Cerebellar cortex (tissue), 1 donor: ENCODE data around the gene EEF1G.
"Not testable (repeated sequence)": the region's sequence is repeated elsewhere in the genome, so short reads cannot be mapped to it uniquely, and the experiment has no call there.

Experiments
- DNase-seq: peaks from one replicate; pipeline ENCODE4 v3.0.0-alpha.2; 2015; ENCODE audit warnings: low spot score

The EEF1G gene

GRCh38 chr11:62577046-62577714 is 3.5 kb upstream of the EEF1G start:
- DNase-seq: no peak

- no peak for DNase-seq
Observed at GRCh38 chr11:62575837-62576236, 2.1 kb upstream of the EEF1G start.

GRCh38 chr11:62575156-62575555 is 1.5 kb upstream of the EEF1G start:
- DNase-seq: no peak

- DNase-seq: no peak
Observed at GRCh38 chr11:62574363-62575071, 826 bp upstream of the EEF1G start.

- no peak for DNase-seq
Observed at GRCh38 chr11:62573006-62573591, 592 bp downstream of the EEF1G start.

- no peak for DNase-seq
Observed at GRCh38 chr11:62572431-62572830, 1.3 kb downstream of the EEF1G start.

GRCh38 chr11:62571493-62571892 is 2.2 kb downstream of the EEF1G start:
- not testable (repeated sequence) for DNase-seq

- not testable (repeated sequence) for DNase-seq
Observed at GRCh38 chr11:62570903-62571302, 2.8 kb downstream of the EEF1G start.

- no peak for DNase-seq
Observed at GRCh38 chr11:62569611-62570010, 4.1 kb downstream of the EEF1G start.

- no peak for DNase-seq
Observed at GRCh38 chr11:62567018-62567633, 6.6 kb downstream of the EEF1G start.

GRCh38 chr11:62566247-62566646 is 7.4 kb downstream of the EEF1G start:
- no peak for DNase-seq

GRCh38 chr11:62565100-62565802 is 8.4 kb downstream of the EEF1G start:
- DNase-seq: no peak

GRCh38 chr11:62561677-62562230 is 11.9 kb downstream of the EEF1G start:
- DNase-seq: peak; percentile 64

- DNase-seq: peak; percentile 92
Observed at GRCh38 chr11:62560566-62561103, 13.1 kb downstream of the EEF1G start.

GRCh38 chr11:62559626-62560025 is 14.1 kb downstream of the EEF1G start:
- DNase-seq: not testable (repeated sequence)

- DNase-seq: no peak
Observed at GRCh38 chr11:62559204-62559603, 14.5 kb downstream of the EEF1G start.

- DNase-seq: no peak
Observed at GRCh38 chr11:62558669-62559068, 15.0 kb downstream of the EEF1G start.

GRCh38 chr11:62556875-62557631 is 16.6 kb downstream of the EEF1G start:
- DNase-seq: peak; percentile 61

- DNase-seq: peak; percentile 93
Observed at GRCh38 chr11:62556108-62556874, 17.4 kb downstream of the EEF1G start.
